ENCODE results near the gene C19orf25. TPM values are rescaled to one million over a fixed set of nuclear protein-coding genes. Genes with fewer than 3 reads are reported as not detected.

C19orf25 gene
- total and polyA plus RNA-seq, 8 donors, result 17.7 to 32.2 (median 24.7) TPM

DNA sequence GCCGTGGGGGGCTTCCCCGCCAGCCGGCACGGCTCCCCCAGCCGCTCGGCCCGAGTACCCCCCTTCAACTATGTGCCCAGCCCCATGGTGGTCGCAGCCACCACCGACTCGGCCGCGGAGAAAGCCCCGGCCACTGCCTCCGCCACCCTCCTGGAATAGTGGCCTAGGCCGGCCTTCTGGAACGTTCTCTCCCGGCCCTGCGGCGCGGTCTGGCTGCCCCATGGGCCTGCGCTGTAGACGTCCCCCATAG, 9.0 kb downstream of the C19orf25 start:
- Histone ChIP-seq H3K27me3 (peaks cover 83 to 94% of the 10 kb centered on the region in 2 donors), H3K4me1 (peaks cover 32 to 78% of the 10 kb centered on the region in 2 donors), H3K4me3 (peak overlapping the region in 1 of 2 donors; percentile 26), H3K27ac (no peak overlapping the region), H3K9me3 (no peaks in the 10 kb centered on the region), H3K36me3 (peaks cover 0 to 11% of the 10 kb centered on the region in 2 donors)
- intact Hi-C loops (cut with DNase I), result no loop called here
- DNase-seq, result no peak
- TF ChIP-seq, protein P1, sequence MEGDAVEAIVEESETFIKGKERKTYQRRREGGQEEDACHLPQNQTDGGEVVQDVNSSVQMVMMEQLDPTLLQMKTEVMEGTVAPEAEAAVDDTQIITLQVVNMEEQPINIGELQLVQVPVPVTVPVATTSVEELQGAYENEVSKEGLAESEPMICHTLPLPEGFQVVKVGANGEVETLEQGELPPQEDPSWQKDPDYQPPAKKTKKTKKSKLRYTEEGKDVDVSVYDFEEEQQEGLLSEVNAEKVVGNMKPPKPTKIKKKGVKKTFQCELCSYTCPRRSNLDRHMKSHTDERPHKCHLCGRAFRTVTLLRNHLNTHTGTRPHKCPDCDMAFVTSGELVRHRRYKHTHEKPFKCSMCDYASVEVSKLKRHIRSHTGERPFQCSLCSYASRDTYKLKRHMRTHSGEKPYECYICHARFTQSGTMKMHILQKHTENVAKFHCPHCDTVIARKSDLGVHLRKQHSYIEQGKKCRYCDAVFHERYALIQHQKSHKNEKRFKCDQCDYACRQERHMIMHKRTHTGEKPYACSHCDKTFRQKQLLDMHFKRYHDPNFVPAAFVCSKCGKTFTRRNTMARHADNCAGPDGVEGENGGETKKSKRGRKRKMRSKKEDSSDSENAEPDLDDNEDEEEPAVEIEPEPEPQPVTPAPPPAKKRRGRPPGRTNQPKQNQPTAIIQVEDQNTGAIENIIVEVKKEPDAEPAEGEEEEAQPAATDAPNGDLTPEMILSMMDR (IDR thresholded peaks at IDR 0.05), result no peak
- ATAC-seq, result peak; percentile 2

DNA sequence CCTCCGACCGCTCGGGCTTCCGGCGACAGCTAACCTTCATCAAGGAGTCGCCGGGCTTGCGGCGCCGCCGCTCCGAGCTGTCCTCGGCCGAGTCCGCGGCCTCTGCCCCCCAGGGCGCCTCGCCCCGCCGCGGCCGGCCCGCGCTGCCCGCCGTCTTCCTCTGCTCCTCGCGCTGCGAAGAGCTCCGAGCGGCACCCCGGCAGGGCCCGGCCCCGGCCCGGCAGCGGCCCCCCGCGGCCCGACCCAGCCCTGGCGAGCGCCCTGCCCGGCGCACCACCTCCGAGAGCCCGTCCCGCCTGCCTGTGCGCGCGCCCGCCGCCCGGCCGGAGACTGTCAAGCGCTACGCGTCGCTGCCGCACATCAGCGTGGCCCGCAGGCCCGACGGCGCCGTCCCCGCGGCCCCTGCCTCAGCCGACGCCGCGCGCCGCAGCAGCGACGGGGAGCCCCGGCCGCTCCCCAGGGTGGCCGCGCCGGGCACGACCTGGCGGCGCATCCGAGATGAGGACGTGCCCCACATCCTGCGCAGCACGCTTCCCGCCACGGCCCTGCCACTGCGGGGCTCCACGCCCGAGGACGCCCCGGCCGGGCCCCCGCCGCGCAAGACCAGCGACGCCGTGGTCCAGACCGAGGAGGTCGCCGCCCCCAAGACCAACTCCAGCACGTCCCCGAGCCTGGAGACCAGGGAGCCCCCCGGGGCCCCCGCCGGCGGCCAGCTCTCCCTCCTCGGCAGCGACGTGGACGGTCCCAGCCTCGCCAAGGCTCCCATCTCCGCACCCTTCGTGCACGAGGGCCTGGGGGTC, 9.6 kb downstream of the C19orf25 start:
- Histone ChIP-seq H3K36me3 (peaks cover 0 to 6% of the 10 kb centered on the region in 2 donors), H3K4me3 (peak overlapping the region in 1 of 2 donors; percentile 26), H3K9me3 (no peaks in the 10 kb centered on the region), H3K27me3 (peaks cover 87 to 100% of the 10 kb centered on the region in 2 donors), H3K27ac (no peak overlapping the region), H3K4me1 (peaks cover 32 to 78% of the 10 kb centered on the region in 2 donors)
- ATAC-seq (no peak), DNase-seq (peak in 1 of 4 donors; percentile 69)
- TF ChIP-seq, protein P1 (IDR thresholded peaks at IDR 0.05), result no peak
- intact Hi-C loops (cut with DNase I), result no loop called here

DNA sequence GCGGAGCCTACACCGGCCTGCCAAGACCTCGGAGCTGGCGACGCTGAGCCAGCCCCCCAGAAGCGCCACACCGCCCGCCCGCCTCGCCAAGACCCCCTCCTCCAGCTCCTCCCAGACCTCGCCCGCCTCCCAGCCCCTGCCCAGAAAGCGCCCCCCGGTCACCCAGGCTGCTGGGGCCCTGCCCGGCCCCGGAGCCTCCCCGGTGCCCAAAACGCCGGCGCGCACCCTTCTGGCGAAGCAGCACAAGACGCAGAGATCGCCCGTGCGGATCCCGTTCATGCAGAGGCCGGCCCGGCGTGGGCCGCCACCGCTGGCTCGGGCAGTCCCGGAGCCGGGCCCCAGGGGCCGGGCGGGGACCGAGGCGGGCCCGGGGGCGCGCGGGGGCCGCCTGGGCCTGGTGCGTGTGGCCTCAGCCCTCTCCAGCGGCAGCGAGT, 10.2 kb downstream of the C19orf25 start:
- H3K9me3 ChIP-seq, result no peaks in the 10 kb centered on the region
- DNase-seq, result peak in 1 of 4 donors; percentile 83
- H3K4me1 ChIP-seq, result peaks cover 32 to 78% of the 10 kb centered on the region in 2 donors
- H3K27me3 ChIP-seq, result peaks cover 87 to 100% of the 10 kb centered on the region in 2 donors
- intact Hi-C loops (cut with DNase I), result no loop called here
- no peak overlapping the region for H3K27ac ChIP-seq
- no peak overlapping the region for H3K4me3 ChIP-seq
- ATAC-seq, result no peak
- H3K36me3 ChIP-seq, result no peaks in the 10 kb centered on the region
- TF ChIP-seq, protein P1 (IDR thresholded peaks at IDR 0.05), result no peak

DNA sequence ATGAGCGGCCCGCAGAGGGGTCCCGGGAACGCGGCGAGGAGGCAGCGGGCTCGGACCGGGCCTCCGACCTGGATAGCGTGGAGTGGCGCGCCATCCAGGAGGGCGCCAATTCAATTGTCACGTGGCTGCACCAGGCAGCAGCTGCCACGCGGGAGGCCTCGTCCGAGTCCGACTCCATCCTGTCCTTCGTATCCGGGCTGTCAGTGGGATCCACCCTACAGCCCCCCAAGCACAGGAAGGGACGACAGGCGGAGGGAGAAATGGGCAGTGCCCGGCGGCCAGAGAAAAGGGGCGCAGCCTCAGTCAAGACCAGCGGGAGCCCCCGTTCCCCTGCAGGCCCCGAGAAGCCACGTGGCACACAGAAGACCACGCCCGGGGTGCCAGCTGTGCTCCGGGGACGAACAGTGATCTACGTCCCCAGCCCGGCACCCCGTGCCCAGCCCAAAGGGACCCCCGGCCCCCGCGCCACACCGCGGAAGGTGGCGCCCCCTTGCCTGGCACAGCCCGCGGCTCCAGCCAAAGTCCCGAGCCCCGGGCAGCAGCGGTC, 10.7 kb downstream of the C19orf25 start:
- TF ChIP-seq, protein P1 (IDR thresholded peaks at IDR 0.05), result no peak
- no peak overlapping the region for H3K27ac ChIP-seq
- H3K9me3 ChIP-seq, result no peaks in the 10 kb centered on the region
- peak in 1 of 4 donors; percentile 69 for DNase-seq
- H3K36me3 ChIP-seq, result no peaks in the 10 kb centered on the region
- intact Hi-C loops (cut with DNase I), result no loop called here
- peaks cover 85 to 95% of the 10 kb centered on the region in 2 donors for H3K27me3 ChIP-seq
- H3K4me3 ChIP-seq, result no peak overlapping the region
- no peak for ATAC-seq
- H3K4me1 ChIP-seq, result peaks cover 32 to 78% of the 10 kb centered on the region in 2 donors

DNA sequence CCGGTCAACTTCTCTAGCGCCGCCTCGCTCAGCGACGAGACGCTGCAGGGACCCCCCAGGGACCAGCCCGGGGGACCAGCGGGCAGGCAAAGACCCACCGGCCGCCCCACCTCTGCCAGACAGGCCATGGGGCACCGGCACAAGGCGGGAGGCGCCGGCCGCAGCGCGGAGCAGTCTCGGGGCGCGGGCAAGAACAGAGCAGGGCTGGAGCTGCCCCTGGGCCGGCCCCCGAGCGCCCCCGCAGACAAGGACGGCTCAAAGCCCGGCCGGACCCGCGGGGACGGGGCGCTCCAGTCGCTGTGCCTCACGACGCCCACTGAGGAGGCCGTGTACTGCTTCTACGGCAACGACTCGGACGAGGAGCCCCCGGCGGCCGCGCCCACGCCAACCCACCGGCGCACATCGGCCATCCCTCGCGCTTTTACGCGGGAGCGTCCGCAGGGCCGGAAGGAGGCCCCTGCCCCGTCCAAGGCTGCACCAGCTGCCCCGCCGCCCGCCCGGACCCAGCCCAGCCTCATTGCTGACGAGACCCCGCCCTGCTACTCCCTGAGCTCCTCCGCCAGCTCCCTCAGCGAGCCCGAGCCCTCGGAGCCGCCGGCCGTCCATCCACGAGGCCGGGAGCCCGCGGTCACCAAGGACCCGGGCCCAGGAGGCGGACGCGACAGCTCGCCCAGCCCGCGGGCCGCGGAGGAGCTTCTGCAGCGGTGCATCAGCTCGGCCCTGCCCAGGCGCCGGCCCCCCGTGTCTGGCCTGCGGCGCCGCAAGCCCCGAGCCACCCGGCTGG, 11.3 kb downstream of the C19orf25 start:
- Histone ChIP-seq H3K4me3 (no peak overlapping the region), H3K36me3 (no peaks in the 10 kb centered on the region), H3K27ac (no peak overlapping the region), H3K27me3 (peaks cover 78 to 88% of the 10 kb centered on the region in 2 donors), H3K4me1 (peaks cover 32 to 77% of the 10 kb centered on the region in 2 donors), H3K9me3 (no peaks in the 10 kb centered on the region)
- ATAC-seq (no peak), DNase-seq (peak in 1 of 4 donors; percentile 74)
- TF ChIP-seq, protein P1 (IDR thresholded peaks at IDR 0.05), result no peak
- intact Hi-C loops (cut with DNase I), result no loop called here

All from left lung (tissue), 10 donors.